Measurements from ENCODE around the gene ATG7.

GRCh38 chr3:11566916-11567315 lies 294.7 kb downstream of the ATG7 start:
- no peak for TF ChIP-seq CTCF (IDR thresholded peaks at IDR 0.05; ENCODE audit: insufficient read depth, low read length, poor library complexity, severe bottlenecking)
- TF ChIP-seq EZH2phosphoT487 (conservative IDR thresholded peaks at IDR 0.05; ENCODE audit: low read length), result no peak

Data from SU-DHL-6 (cell line).